Kidney tubule cell (primary cell): Measurements from ENCODE around the gene ACADVL.

Experiments used
- DNase-seq: peaks from one replicate; pipeline ENCODE4 v3.0.0-alpha.2; 2018; ENCODE audit warnings: low spot score

Gene ACADVL

DNA sequence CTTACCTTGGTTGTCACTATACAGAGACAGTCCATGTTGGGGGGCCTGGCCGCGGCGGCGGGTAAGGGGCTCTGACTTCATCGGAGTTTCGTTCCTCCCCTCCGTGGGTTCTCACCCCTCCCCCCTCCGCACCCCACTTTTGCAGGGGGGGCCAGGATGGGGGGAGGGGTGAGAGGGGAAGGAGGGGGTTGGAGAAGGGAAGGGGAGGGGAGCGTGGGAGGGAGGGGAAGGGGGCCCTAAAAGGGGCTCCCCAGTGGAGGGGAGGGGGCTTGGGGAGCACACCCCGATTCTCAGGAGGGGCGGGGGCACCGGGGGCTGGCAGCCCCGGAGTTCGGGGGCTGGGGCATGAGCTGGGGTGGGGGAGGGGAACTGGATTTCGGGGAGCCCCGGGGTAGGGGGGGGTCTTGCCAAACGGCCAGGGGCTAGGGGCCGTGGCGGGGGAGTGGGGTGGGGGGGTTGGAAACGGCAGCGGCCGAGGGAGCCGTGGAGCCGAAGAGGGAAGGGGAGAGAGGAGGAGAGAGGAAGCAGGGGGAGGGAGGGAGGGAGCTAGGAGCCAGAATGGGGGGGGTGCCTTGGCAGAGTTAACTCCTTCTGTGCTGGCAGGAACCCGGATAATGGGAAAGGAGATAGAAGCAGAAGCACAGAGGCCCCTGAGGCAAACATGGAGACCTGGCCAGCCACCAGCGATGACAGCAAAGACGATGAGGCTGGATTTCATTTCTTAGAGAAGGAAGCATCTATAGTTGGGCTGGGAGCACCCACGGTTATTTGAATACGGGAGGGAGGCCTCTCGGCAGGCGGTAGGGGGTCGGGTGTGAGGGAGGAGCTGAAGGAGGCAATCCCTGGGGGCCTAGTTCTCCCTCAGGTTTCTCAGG is 2.4 kb upstream of the ACADVL start:
- peak; percentile 38 for DNase-seq

DNA sequence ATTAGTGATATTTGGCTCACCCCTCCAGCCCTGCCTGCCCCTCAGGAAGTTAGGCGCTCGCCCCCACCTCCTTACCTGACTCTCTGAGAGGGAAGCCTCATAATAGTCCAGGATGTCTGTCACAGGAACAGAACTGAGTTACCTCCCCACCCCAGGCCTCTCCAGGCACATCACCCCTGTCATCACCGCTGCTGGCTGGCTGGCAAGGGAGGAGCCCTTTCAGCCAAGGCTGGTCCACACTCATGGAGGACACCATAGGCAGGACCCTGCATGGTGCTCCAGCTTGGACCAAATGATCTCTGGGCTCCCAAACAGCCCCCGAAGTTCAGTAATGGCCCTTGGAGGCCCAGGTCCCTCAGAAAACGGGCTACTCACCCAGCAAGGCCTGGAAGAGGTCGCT is 1.6 kb upstream of the ACADVL start:
- DNase-seq: no peak

DNA sequence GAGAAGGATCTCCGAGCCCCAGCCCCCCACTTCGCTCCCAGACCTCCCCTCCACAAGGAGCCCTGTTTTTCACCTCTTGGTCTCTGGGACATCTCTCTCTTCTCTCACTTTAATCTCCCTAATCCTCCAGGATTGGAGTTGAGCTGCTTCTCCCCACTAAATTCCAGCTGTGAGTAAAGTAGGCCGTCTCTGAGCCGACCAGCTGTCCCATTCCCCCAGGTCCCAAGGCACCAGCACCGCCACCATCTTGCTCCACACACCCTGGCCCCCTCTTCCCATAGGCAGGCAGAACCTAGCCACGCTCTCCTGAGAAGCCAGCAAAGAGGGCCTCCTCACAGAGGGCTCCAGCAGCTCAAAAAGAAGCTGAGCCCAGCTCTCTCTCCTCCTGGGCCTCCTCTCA is 980 bp upstream of the ACADVL start:
- no peak for DNase-seq

DNA sequence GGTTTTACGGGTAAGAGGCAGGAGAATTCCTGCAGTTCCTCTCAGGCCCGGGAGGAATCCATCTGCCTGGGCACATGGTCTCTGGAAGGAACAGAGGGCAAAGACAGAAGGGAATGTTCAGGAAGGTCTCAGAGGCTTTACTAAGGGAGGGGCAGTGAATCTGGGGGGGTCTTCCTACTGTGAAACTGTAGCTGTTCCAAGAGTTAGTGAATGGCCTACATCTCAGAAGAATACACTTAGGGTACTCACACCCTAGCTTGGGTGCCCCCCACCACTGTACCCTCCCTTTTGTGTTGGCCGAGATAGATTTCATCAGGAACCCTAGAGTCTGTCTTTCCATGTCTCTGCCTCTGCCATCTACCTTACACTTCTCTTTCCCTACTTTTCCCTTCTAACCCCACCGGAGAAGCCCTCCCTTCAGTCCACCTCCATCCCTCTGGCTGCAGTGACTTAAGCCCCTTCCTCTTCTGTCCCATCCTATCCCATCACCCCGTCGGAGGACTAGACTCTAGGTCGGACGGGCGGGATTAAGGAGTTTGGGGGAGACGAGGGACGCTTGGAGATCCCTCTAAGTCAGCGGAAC is 418 bp upstream of the ACADVL start:
- no peak for DNase-seq

DNA sequence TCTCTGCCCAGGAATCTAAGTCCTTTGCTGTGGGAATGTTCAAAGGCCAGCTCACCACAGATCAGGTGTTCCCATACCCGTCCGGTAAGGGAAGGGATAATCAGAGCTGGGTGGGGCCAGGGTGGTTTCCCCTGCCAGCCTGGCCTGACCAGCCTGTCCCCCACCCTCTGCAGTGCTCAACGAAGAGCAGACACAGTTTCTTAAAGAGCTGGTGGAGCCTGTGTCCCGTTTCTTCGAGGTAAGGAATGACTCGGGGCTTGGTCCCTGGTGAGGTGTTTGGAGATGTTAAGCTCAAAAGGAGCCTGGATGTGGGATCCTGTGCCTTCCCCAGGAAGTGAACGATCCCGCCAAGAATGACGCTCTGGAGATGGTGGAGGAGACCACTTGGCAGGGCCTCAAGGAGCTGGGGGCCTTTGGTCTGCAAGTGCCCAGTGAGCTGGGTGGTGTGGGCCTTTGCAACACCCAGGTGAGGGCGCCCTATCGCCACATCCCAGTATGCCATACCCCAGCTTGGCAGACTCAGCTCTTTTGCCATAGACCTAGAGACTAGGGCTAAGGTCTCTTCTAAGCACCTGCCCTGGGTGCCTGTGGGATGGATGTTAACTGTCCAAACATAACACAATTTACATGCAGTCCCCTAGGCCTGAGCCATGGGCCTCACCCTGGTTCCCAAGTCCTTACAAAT is 997 bp downstream of the ACADVL start:
- peak; percentile 76 for DNase-seq

DNA sequence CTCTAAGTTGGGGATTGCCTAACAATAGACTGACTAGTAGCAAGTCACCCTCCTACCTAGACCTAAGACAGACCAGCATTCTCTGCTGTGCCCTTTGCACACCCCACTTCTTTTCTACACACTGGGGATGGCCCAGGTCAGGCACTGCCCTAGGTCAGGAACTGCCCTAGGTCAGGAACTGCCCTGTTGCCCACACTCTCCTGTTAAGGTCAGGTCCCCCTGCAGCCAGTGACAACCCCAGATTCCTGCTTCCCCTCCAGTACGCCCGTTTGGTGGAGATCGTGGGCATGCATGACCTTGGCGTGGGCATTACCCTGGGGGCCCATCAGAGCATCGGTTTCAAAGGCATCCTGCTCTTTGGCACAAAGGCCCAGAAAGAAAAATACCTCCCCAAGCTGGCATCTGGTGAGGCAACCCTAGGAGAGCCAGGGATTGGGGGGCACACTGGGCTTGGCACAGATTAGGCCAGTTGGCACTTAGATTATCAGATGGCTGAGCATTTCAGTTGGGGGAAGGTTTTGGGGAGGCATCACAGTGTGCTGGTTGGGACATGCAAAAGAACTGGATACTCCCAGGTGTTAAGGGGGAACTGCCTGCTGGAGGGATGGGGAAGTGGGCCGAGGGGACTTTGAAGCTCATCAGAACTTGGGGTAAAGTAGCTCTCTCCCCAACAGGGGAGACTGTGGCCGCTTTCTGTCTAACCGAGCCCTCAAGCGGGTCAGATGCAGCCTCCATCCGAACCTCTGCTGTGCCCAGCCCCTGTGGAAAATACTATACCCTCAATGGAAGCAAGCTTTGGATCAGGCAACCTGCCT is 1.7 kb downstream of the ACADVL start:
- no peak for DNase-seq

DNA sequence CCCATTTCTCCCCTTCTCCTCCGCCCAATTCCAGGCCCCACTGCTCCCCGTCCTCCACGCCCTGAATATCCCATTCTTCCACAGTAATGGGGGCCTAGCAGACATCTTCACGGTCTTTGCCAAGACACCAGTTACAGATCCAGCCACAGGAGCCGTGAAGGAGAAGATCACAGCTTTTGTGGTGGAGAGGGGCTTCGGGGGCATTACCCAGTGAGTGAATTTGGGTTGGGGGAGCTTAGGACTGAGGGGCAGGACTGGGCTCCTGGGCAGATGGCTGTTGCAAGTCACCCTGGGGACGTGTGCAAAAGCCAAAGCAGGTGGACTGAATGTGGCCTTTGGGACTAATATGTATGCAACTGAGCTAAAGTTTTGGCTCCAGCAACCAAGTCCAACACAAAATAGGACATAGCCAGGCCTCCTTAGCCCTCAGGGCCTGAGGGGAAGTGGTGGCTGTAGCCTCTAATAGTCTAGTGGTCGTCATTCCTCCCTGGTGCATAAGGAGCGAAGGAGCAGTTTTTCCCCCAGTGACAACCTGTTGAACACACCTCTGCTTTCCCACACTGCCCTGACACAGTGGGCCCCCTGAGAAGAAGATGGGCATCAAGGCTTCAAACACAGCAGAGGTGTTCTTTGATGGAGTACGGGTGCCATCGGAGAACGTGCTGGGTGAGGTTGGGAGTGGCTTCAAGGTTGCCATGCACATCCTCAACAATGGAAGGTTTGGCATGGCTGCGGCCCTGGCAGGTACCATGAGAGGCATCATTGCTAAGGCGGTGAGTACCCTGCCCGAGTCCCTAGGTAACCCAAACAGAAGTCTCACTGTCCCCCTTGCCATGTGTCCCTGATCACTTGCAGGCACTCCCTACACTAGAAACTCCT is 2.6 kb downstream of the ACADVL start:
- no peak for DNase-seq

DNA sequence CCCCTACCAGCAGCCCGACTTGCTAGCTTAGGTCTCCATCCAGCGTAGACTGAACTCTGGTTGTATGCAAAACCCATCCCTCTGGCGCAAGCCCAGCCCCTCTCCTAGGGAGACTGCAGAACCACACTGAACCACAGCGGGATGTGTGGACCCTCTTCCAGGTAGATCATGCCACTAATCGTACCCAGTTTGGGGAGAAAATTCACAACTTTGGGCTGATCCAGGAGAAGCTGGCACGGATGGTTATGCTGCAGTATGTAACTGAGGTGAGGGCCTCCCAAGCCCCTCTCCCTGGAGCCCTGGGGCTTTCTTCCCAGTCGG is 3.2 kb downstream of the ACADVL start:
- no peak for DNase-seq

DNA sequence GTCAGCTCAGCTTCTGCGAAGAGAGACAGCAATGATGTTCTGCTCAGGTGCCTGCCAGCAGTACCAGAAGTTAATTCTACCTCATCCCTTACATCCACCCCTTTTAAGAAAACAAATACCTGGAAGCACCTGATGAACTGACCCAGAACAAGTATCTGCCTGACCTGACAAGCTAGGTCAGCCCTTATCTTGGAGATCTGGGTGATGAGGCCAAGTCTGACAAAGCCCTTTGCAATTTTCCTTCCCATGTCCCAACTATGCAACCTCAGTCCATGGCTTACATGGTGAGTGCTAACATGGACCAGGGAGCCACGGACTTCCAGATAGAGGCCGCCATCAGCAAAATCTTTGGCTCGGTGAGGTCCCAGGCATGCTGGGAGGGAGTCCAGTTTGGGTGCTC is 3.6 kb downstream of the ACADVL start:
- no peak for DNase-seq

DNA sequence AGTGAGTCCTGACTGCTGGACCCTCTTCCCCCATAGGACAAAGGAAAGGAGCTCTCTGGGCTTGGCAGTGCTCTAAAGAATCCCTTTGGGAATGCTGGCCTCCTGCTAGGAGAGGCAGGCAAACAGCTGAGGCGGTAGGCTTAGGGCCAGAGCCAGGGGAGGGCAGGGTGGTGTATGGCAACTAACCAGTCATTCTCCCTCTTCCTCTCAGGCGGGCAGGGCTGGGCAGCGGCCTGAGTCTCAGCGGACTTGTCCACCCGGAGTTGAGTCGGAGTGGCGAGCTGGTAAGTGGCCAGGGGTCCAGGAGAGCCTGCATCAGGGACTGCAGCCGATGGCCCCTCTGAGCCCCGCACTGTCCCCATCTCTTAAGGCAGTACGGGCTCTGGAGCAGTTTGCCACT is 4.4 kb downstream of the ACADVL start:
- DNase-seq: no peak

DNA sequence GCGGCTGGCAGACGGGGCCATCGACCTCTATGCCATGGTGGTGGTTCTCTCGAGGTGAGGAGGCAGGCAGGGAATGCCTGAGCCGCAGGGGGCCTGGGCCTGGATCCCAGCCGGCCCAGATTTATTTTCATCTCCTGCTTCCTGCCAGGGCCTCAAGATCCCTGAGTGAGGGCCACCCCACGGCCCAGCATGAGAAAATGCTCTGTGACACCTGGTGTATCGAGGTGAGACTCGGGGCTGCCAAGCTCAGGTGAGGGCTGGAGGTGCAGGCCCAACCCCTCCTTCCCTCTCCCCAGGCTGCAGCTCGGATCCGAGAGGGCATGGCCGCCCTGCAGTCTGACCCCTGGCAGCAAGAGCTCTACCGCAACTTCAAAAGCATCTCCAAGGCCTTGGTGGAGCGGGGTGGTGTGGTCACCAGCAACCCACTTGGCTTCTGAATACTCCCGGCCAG is 4.9 kb downstream of the ACADVL start:
- DNase-seq: no peak

DNA sequence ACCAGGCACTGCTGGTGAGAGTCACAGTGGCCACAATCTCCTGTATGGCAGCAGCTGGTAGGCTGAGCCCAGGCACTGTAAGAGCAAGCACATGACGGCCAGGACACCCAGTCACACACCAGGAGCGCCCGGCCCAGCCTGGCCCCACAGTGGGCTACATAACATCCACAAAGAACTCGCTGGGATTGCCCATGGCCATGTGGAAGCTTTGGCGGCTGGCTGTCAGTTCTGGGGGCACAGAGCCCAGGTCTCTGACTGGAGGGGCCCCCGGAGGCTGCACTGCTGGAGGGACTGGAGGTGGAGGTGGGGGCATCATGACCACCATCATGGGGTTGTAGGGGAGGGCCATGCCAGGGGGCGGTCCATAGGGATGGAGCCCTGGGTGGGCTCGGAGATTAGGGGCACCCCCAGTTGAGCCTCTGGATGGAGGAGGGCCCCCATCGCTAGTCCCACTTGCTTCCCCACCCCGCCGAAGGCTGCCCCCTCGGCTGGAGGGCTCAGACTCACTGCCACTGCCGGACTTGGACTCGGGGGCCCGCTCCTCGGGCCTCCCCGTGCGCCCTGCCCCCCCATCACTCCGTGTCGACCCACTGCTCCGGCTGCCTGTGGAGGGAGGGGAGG is 6.1 kb downstream of the ACADVL start:
- no peak for DNase-seq

DNA sequence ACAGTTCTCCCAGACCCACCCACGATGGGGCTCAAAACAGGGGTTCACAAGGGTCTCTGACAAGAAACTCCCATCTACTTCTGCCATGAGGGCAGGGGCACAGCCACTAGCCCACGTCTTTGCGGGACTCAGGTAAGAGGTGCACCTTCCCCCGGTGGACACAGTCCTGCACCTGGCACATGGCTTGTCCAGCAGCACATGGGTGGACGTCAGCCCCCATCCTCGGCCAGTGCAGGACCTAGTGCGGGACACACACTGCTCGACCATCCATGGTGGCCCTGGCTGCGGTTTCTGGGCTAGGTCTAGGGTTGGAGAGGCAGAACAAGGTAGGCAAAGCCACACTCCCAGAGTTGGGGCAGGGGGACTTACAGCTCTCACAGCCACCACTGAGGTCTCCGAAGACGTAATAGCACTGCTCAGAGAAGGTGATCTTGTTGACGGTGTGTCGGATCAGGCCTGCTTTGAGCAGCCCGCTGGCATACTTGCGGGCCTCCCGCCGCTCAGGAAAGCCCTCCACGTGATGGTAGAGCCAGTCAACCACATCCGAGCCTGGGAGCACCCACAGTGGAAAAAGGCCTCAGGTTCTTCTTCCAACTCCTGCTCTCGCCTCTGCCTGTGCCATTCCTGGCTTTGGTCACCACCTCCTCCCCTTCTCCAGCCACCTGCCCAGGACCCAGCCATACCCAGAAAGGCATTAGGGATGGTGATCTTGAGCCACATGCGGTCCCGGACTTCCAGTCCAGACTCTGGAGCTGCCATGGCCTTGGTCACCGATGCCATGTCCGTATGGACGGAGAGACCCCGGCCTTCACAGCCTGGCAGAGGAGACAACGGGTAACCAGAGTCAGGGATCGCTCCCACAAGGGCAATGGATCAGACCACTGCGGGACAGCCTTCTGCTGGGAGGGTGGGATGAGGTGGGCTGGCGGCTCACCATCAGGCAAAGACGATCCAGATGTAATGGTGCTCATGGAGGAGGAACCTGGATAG is 7.3 kb downstream of the ACADVL start:
- no peak for DNase-seq

DNA sequence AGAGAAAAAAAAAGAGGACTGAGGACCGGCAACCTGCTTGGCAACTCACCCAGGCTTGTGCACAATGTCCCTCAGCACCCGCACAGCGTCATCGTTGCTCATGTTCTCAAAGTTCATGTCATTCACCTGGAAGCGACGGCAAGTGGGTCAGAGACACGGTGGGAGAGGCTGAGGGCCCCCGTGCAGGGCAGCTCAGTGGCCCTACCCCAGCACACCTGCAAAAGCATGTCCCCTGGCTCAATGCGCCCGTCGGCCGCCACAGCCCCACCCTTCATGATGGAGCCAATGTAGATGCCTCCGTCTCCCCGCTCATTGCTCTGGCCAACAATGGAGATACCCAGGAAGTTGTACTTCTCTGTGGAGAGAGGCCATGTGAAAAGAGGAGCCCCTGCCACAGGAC is 9.2 kb downstream of the ACADVL start:
- no peak for DNase-seq

DNA sequence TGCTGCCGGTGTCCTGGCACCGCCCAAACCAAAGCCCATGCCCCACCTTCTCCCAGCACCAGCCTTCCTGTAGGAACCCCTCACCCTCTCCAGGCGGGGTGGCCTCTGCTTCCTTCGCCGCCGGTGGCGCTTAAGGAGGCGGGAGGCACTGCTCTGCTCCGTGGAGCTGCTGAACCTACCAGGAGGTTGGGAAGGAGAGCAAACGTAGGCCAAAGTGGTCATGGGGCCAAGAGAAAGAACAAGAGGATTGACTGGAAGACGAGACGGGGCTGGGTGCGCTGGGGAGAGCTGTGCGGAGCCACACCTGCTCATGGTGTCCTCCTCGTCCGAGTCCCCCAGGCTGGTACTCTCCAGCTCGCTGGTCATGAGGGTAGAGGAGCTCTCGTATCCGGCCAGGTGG is 9.8 kb downstream of the ACADVL start:
- DNase-seq: no peak

DNA sequence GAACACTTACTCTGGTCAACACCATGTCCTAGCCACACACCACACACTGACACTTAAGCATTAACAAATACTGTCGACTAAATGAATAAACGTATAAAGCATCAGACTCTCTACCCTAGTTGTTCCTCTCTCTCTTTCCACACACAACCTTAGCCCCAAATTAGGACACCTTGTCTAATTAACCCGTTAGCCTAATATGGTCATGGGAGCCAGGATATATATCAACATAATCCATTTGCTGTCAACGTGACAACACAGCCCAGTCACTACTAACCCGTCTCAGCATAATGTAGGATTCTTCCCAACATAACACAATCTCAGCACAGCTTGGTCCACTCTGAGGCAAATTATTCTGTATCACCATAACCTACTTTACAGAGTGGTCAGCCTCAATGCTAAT is 12.4 kb downstream of the ACADVL start:
- no peak for DNase-seq

DNA sequence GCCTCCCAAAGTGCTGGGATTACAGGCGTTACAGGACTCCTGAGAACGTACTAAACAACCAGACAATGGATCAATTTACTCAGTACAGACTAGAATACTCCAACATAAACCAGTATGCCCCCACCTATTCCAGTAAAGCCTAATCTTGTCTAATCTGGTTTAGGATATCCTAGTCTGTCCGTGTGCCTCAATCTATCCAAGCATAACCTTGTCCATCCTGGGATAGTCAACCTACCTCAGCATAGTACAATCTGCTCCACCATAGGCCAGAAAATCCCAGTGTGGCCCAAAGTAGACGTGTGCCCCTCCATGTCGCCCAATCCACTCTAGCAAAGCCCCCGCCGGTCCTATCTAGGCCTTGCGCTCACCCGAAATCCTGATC is 14.0 kb downstream of the ACADVL start:
- DNase-seq: no peak

DNA sequence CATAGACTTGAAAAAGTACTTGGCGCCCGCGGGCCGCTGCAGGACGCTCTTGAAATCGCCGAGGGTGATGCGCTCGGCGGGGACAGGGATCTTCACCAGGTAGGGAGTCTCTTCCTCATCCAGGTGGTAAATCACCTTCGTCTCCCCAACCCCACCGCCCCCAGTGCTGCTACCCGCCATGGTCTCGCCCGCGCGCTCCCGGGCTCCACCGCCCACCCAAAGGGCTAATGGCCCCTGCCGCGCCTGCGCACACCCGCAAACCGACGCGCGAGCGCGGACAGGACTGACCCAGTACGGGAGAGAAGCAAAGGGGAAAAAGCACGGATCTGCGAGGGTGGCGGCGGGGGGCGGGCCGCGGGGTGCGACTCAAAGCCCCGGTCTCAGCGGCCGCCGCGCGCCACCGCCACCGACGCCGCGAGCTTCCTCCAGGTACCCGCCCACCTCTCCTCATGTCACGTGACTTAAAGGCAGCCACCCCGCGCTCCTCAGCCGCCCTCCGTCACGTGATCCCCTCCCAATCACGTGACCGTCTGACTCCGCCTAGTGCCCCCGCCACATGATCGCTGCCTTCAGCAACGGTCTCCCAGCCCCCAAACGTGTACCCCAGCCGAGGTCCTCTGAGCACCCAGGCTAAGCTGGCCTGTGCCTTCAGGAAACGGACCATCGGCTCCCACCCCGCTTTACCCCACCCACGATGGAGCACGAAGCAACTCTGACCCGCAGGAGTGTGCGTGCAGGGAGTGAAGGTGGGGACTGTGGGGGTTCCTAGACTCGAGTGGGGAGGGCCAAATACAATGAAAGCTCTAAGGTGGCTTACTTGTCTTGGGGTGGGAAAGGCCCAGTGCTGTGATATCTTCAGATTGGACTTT is 14.6 kb downstream of the ACADVL start, which contains the start of gene DVL2:
DVL2 (minus strand) TSS at position 435 of the 869 bp plus-strand sequence; CDS start at position 180, 255 bp downstream.
- DNase-seq: peak; percentile 93
